B cell (primary cell): Measurements from ENCODE around the gene SPSB1. TPM values are rescaled to one million over a fixed set of nuclear protein-coding genes. Genes with fewer than 3 reads are reported as not detected.

Experiments used
- ATAC-seq: fragments of 200-7000 bp; cut with Tn5 transposase; one replicate; pipeline ENCODE4 v1.10.0; 2021; ENCODE audit warnings: low read depth, mild to moderate bottlenecking, moderate number of reproducible peaks, moderate library complexity
- CTCF ChIA-PET: fragments of 350-600 bp; sonication (Branson Sonifier 250); formaldehyde crosslinking; loops from one replicate; lab custom pipeline; 2021; ENCODE audit warnings: antibody characterized with exemption, inconsistent platforms; lab: Charles Lee
- POLR2A ChIA-PET: fragments of 350-600 bp; sonication (Branson Sonifier 250); formaldehyde crosslinking; loops from one replicate; lab custom pipeline; 2021; ENCODE audit warnings: antibody characterized with exemption; lab: Charles Lee
- DNase-seq: peaks from one replicate; pipeline ENCODE4 v3.0.0; 2013
- H2AFZ ChIP-seq: 2 replicates; pipeline ENCODE4 v1.6.1; 2012; ENCODE audit warnings: mild to moderate bottlenecking, low read depth, low read length; ENCODE audit not compliant: insufficient read depth, poor library complexity, severe bottlenecking
- H3K27ac ChIP-seq, 2 donors: 1 replicate in 1 of 2; 2 replicates in 1 of 2; pipeline ENCODE4 v1.5.1; 2012 to 2013; ENCODE audit warnings: low read length in 2 of 2, mild to moderate bottlenecking in 2 of 2, moderate library complexity in 1 of 2
- H3K27me3 ChIP-seq, 4 experiments: fragments of 200-600 bp in 1 of 4; sonication (generic) in 1 of 4; replicated peaks in 1 of 4; 1 replicate in 2 of 4; 2 replicates in 2 of 4; pipeline versions ENCODE4 v1.6.1 to v1.7.0; 2013 to 2016; ENCODE audit warnings: low read length in 3 of 4, mild to moderate bottlenecking in 2 of 4, mixed read lengths in 1 of 4, moderate library complexity in 1 of 4; ENCODE audit not compliant: insufficient read depth in 4 of 4, control insufficient read depth in 3 of 4; ENCODE audit errors: control extremely low read depth in 1 of 4
- H3K36me3 ChIP-seq, 2 experiments: replicated peaks in 1 of 2; 1 replicate in 1 of 2; 2 replicates in 1 of 2; pipeline versions ENCODE4 v1.6.1 to v1.7.1; 2013; ENCODE audit warnings: low read length in 1 of 2; ENCODE audit not compliant: insufficient read depth in 2 of 2, control insufficient read depth in 1 of 2; ENCODE audit errors: control extremely low read depth in 1 of 2, extremely low read depth in 1 of 2
- H3K4me1 ChIP-seq, 2 donors: fragments of 200-600 bp in 1 of 2; sonication (generic) in 1 of 2; 1 replicate in 1 of 2; 2 replicates in 1 of 2; pipeline versions ENCODE4 v1.5.1 to v1.6.1; 2013 to 2017; ENCODE audit warnings: low read length in 2 of 2; ENCODE audit not compliant: control insufficient read depth in 2 of 2, insufficient read depth in 2 of 2
- H3K4me2 ChIP-seq: replicated peaks from 2 replicates; pipeline ENCODE3; 2012; ENCODE audit warnings: mild to moderate bottlenecking, low read depth, low read length; ENCODE audit not compliant: poor library complexity, severe bottlenecking
- H3K4me3 ChIP-seq, 5 experiments: fragments of 200-600 bp in 1 of 5; sonication (generic) in 1 of 5; 1 replicate in 3 of 5; 2 replicates in 2 of 5; pipeline versions ENCODE4 v1.5.1 to v1.7.0; 2011 to 2016; ENCODE audit warnings: low read length in 4 of 5, mild to moderate bottlenecking in 4 of 5, low read depth in 2 of 5, control low read depth in 1 of 5, moderate library complexity in 1 of 5; ENCODE audit not compliant: insufficient read depth in 1 of 5; ENCODE audit errors: control extremely low read depth in 1 of 5, extremely low read depth in 1 of 5
- H3K79me2 ChIP-seq: fragments of 200-600 bp; sonication (generic); one replicate; pipeline ENCODE4 v1.6.0; 2016; ENCODE audit warnings: low read length; ENCODE audit not compliant: control insufficient read depth, insufficient read depth
- H3K9ac ChIP-seq: fragments of 200-600 bp; sonication (generic); 2 replicates; pipeline ENCODE4 v1.6.1; 2017; ENCODE audit warnings: mild to moderate bottlenecking, low read length, moderate library complexity
- H3K9me3 ChIP-seq, 3 donors: one replicate each; pipeline versions ENCODE4 v1.6.1 to v1.7.1; 2013; ENCODE audit warnings: low read length in 2 of 3; ENCODE audit not compliant: control insufficient read depth in 2 of 3, insufficient read depth in 1 of 3; ENCODE audit errors: control extremely low read depth in 1 of 3
- H4K20me1 ChIP-seq: 2 replicates; pipeline ENCODE4 v1.6.0; 2012; ENCODE audit warnings: mild to moderate bottlenecking, low read length; ENCODE audit not compliant: insufficient read depth, control insufficient read depth, poor library complexity, severe bottlenecking
- H3K27ac Mint-ChIP-seq: one replicate; pipeline ENCODE4 v1.8.0; 2021; ENCODE audit warnings: mixed read lengths
- H3K27me3 Mint-ChIP-seq: one replicate; pipeline ENCODE4 v1.8.0; 2021; ENCODE audit warnings: mixed read lengths
- H3K4me1 Mint-ChIP-seq: one replicate; pipeline ENCODE4 v1.8.0; 2021; ENCODE audit warnings: mixed read lengths
- H3K4me3 Mint-ChIP-seq: one replicate; pipeline ENCODE4 v1.8.0; 2021; ENCODE audit warnings: mixed read lengths
- H3K9me3 Mint-ChIP-seq: one replicate; pipeline ENCODE4 v1.8.0; 2022; ENCODE audit warnings: mixed read lengths; ENCODE audit not compliant: insufficient read depth
- EZH2 ChIP-seq: IDR thresholded peaks from 2 replicates; pipeline ENCODE4 v1.6.1; 2012; ENCODE audit warnings: borderline replicate concordance, low read depth, mild to moderate bottlenecking, moderate library complexity, low read length; ENCODE audit not compliant: insufficient read depth, poor library complexity, severe bottlenecking
- WGBS: methylation state at CpG from one replicate; pipeline ENCODE4 v1.1.5; 2013; ENCODE audit warnings: missing lambda C conversion rate; ENCODE audit not compliant: insufficient coverage; 5-methylcytosine and 5-hydroxymethylcytosine counted together
- intact Hi-C: fragments of 100-400 bp; cut with micrococcal nuclease; formaldehyde crosslinking; loops from one replicate; pipeline ENCODE4 v1.10.0; 2022
- polyA plus RNA-seq: library from polyadenylated mRNA; depleted of rRNA; stranded (reverse); fragments of >200 nt; gene quantifications from 2 replicates; pipeline ENCODE4 v1.2.3, GENCODE V29; 2012
- total RNA-seq, 2 donors: library from RNA; stranded (reverse); fragments of 120-200 nt in 1 of 2; gene quantifications; 1 replicate in 1 of 2; 2 replicates in 1 of 2; pipeline versions ENCODE4 v1.2.3 to v1.2.4, GENCODE V29; 2013 to 2022
- TF ChIP-seq, protein P1 (sequence below): fragments of 200-600 bp; IDR thresholded peaks from one replicate; pipeline ENCODE4 v1.8.0; 2022; ENCODE audit warnings: antibody characterized with exemption, mild to moderate bottlenecking

Gene SPSB1
- total and polyA plus RNA-seq, 2 donors (not counting 1 experiment from before 2014, with no cell fraction given): 1.7 to 9.4 TPM

- H3K9ac ChIP-seq: no peak overlapping the region
- Mint-ChIP-seq H3K4me1 (peaks cover 3% of the 10 kb centered on the region), H3K9me3 (no peaks in the 10 kb centered on the region), H3K4me3 (no peak overlapping the region), H3K27ac (no peak overlapping the region), H3K27me3 (no peaks in the 10 kb centered on the region)
- intact Hi-C loops: no loop called here
- ATAC-seq (no peak), DNase-seq (no peak)
- 97% methylated on average over 12 of the region's 15 CpGs for WGBS
- H3K27ac ChIP-seq: no peak overlapping the region
- H3K79me2 ChIP-seq: no peaks in the 10 kb centered on the region
- no peaks in the 10 kb centered on the region for H3K4me1 ChIP-seq
- H3K27me3 ChIP-seq: no peaks in the 10 kb centered on the region
- no peak overlapping the region for H3K4me2 ChIP-seq
- ChIA-PET CTCF (interaction anchor here (0.5 to 4.2 kb wide), 4 partner anchors 19 to 293 kb away, joined by 3 to 44 read pairs (median 12); no protein-coding TSS in a partner anchor), POLR2A (interaction anchor here (0.6 kb wide), 1 partner anchor 20 kb away, joined by 3 read pairs; no protein-coding TSS in a partner anchor)
- H3K36me3 ChIP-seq: peaks cover 0 to 16% of the 10 kb centered on the region in 2 experiments
- H2AFZ ChIP-seq: no peak overlapping the region
- H3K4me3 ChIP-seq: no peak overlapping the region
- no peaks in the 10 kb centered on the region for H3K9me3 ChIP-seq
- H4K20me1 ChIP-seq: no peaks in the 10 kb centered on the region
- no peak for TF ChIP-seq EZH2
- TF ChIP-seq, protein P1, sequence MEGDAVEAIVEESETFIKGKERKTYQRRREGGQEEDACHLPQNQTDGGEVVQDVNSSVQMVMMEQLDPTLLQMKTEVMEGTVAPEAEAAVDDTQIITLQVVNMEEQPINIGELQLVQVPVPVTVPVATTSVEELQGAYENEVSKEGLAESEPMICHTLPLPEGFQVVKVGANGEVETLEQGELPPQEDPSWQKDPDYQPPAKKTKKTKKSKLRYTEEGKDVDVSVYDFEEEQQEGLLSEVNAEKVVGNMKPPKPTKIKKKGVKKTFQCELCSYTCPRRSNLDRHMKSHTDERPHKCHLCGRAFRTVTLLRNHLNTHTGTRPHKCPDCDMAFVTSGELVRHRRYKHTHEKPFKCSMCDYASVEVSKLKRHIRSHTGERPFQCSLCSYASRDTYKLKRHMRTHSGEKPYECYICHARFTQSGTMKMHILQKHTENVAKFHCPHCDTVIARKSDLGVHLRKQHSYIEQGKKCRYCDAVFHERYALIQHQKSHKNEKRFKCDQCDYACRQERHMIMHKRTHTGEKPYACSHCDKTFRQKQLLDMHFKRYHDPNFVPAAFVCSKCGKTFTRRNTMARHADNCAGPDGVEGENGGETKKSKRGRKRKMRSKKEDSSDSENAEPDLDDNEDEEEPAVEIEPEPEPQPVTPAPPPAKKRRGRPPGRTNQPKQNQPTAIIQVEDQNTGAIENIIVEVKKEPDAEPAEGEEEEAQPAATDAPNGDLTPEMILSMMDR: no peak
These were observed 22.3 kb upstream of the SPSB1 start for GRCh38 chr1:9270290-9270883.

GRCh38 chr1:9271283-9271682, 21.4 kb upstream of the SPSB1 start:
- Histone ChIP-seq H3K4me3 (no peak overlapping the region), H3K36me3 (peaks cover 0 to 11% of the 10 kb centered on the region in 2 experiments), H3K27ac (no peak overlapping the region), H4K20me1 (no peaks in the 10 kb centered on the region), H3K9me3 (no peaks in the 10 kb centered on the region), H3K9ac (no peak overlapping the region), H2AFZ (no peak overlapping the region), H3K27me3 (no peaks in the 10 kb centered on the region), H3K4me2 (no peak overlapping the region), H3K79me2 (no peaks in the 10 kb centered on the region), H3K4me1 (peaks cover 0 to 2% of the 10 kb centered on the region in 2 donors)
- DNase-seq (no peak), ATAC-seq (no peak)
- H3K9me3 Mint-ChIP-seq: no peaks in the 10 kb centered on the region
- H3K4me1 Mint-ChIP-seq: peaks cover 8% of the 10 kb centered on the region
- POLR2A ChIA-PET: no interaction called here
- TF ChIP-seq, protein P1: no peak
- WGBS: 88% methylated on average over 8 of the region's 11 CpGs
- CTCF ChIA-PET: no interaction called here
- no peaks in the 10 kb centered on the region for H3K27me3 Mint-ChIP-seq
- H3K27ac Mint-ChIP-seq: no peak overlapping the region
- intact Hi-C loops: no loop called here
- H3K4me3 Mint-ChIP-seq: no peak overlapping the region
